ENCODE data around the gene FUZ. TPM values are rescaled to one million over a fixed set of nuclear protein-coding genes. Genes with fewer than 3 reads are reported as not detected.

FUZ gene, protein sequence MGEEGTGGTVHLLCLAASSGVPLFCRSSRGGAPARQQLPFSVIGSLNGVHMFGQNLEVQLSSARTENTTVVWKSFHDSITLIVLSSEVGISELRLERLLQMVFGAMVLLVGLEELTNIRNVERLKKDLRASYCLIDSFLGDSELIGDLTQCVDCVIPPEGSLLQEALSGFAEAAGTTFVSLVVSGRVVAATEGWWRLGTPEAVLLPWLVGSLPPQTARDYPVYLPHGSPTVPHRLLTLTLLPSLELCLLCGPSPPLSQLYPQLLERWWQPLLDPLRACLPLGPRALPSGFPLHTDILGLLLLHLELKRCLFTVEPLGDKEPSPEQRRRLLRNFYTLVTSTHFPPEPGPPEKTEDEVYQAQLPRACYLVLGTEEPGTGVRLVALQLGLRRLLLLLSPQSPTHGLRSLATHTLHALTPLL
- polyA plus RNA-seq, result 10 to 100 TPM in 2 of 4 donors, 1 to 10 TPM in 2; 4.1 to 21.0 (median 10.0) TPM
- long read RNA-seq, donor 1, transcript FUZ-201 (11 exons, 1,675 nt), result major isoform, 8 of 33 reads
- long read RNA-seq, donor 1, partial matches to known transcripts, result 11 of 33 reads
- long read RNA-seq, donor 1, other reads (novel, unspliced or antisense), result 12 of 33 reads
- long read RNA-seq, donor 2, partial matches to known transcripts, result 0 of 2 reads
- long read RNA-seq, donor 2, other reads (novel, unspliced or antisense), result 0 of 2 reads
- long read RNA-seq, donor 3, partial matches to known transcripts, result 0 of 2 reads
- long read RNA-seq, donor 3, other reads (novel, unspliced or antisense), result 0 of 2 reads
- long read RNA-seq, donor 4, result 0 reads
- long read RNA-seq, donor 5, partial matches to known transcripts, result 0 of 1 reads
- long read RNA-seq, donor 5, other reads (novel, unspliced or antisense), result 0 of 1 reads
- long read RNA-seq, donor 6, partial matches to known transcripts, result 0 of 2 reads
- long read RNA-seq, donor 6, other reads (novel, unspliced or antisense), result 0 of 2 reads
- long read RNA-seq, donor 7, partial matches to known transcripts, result 0 of 8 reads
- long read RNA-seq, donor 7, other reads (novel, unspliced or antisense), result 0 of 8 reads
- long read RNA-seq, donor 8, result 0 reads
- long read RNA-seq, donor 9, result 0 reads
- long read RNA-seq, donor 10, partial matches to known transcripts, result 0 of 1 reads
- long read RNA-seq, donor 10, other reads (novel, unspliced or antisense), result 0 of 1 reads

DNA sequence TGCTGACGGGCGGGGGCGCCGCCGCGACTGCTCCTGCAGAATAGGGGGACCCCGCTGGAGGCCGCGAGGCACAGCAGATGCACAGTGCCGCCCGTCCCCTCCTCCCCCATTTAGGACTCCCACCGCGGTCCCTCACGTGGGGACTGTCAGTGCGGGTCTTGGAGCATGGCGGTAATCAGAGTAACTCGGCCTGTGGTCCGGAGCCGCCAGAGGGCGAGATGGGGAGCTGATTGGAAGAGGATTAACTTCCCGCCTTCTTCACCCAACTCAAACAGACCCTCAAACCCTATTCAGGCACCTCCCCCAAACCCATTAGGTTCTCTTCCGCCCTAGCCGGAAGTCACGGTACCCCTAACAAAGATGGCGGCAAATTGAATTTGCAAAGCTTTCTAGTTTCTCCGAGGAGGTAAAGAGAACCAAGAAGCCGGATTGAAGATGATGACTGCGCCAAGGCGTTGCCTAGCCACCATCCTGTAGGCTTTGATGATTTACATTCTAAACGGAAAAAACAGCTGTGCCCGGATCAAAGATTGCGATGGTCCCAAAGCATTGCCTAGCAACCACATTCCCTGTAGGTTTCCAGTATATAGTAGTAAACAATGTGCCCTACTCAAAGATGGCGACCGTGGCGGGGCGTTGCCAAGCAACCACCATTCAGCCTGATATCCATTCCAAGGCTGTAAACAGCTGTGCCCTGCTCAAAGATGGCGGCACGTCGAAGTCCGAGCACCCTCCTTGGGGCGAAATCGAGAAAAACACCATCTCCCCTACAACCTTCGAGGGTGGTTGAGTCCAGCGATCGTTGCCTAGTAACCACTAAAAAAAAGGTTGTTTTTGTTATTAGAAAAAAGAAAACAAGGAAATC lies at the start of gene FUZ:
Gene FUZ (minus strand): TSS at position 296 of the 865 bp plus-strand sequence. CDS start 186 bp downstream, at position 110.
- Histone ChIP-seq H3K27me3 (ENCODE audit: control insufficient read depth in 3 of 3, insufficient read depth in 3 of 3, low read length in 3 of 3) (no peaks in the 10 kb centered on the region), H3K36me3 (ENCODE audit: control insufficient read depth in 3 of 3, insufficient read depth in 2 of 3, low read depth in 1 of 3, low read length in 3 of 3) (peaks cover 0 to 3% (median 0%) of the 10 kb centered on the region in 3 donors), H3K9me3 (ENCODE audit: control insufficient read depth in 2 of 2, insufficient read depth in 1 of 2, low read depth in 1 of 2, low read length in 1 of 2) (no peaks in the 10 kb centered on the region), H3K4me1 (ENCODE audit: control insufficient read depth in 3 of 3, insufficient read depth in 2 of 3, low read depth in 1 of 3, low read length in 2 of 3) (peaks cover 0 to 13% (median 4%) of the 10 kb centered on the region in 3 donors), H3K4me3 (ENCODE audit: low read depth in 1 of 3, low read length in 3 of 3) (peak within 1 kb of the TSS; percentile 26 to 56 (median 56)), H3K27ac (ENCODE audit: low read depth in 1 of 3, low read length in 2 of 3) (peak within 1 kb of the TSS; percentile 4 to 82 (median 65))
- 1 to 2% (median 1%) methylated on average over 44 to 45 of the region's 45 CpGs for WGBS, 3 donors
- no peak for FAIRE-seq
- peak; percentile 96 to 97 for DNase-seq

DNA sequence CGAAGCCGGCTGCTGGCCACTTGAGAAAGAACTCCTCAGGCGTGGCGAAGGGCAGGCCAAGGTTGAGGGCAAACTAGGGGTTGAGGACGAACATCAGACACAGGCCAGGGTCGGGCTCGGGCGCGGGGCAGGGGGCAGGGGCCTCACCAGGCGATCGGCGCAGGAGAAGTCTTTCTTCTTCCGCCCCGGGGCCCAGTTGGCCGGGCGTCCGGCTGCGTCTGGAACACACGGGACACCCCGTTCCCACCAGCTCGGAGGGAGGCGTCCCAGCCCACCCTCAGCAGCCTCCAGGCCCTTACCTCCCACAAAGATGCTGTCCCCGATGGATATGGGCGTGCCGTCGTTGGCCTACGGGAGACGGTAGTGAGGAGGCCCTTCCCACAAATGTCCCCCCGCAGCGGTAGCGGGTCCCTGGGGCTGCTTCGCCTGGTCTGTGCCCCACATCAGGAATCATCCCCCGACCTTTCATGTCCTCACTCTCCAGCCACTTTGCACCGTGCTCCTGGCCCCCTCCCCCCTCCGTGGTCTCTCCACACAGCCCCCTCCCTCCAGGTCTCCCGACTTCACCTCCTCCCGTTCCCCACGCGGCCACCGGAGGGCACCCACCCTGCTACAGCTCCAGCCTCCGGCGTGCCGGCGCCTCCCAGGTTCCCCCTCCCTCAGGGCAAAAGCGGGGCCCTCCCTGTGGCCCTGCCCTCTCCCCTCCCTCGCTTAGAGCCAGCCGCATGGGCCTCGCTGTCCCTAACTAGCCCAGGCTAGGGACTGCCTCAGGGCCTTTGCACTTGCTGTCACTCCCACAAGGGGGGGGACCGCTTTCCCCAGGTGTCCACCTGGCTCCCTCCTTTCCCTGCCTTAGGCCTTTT lies 49.5 kb upstream of the FUZ start:
- Histone ChIP-seq H3K36me3 (ENCODE audit: control insufficient read depth in 3 of 3, insufficient read depth in 2 of 3, low read depth in 1 of 3, low read length in 3 of 3) (peaks cover 8 to 73% (median 21%) of the 10 kb centered on the region in 3 donors), H3K27ac (ENCODE audit: low read depth in 1 of 3, low read length in 2 of 3) (no peak overlapping the region), H3K27me3 (ENCODE audit: control insufficient read depth in 3 of 3, insufficient read depth in 3 of 3, low read length in 3 of 3) (no peaks in the 10 kb centered on the region), H3K9me3 (ENCODE audit: control insufficient read depth in 2 of 2, insufficient read depth in 1 of 2, low read depth in 1 of 2, low read length in 1 of 2) (no peaks in the 10 kb centered on the region), H3K4me3 (ENCODE audit: low read depth in 1 of 3, low read length in 3 of 3) (no peak overlapping the region), H3K4me1 (ENCODE audit: control insufficient read depth in 3 of 3, insufficient read depth in 2 of 3, low read depth in 1 of 3, low read length in 2 of 3) (peaks cover 3 to 17% (median 6%) of the 10 kb centered on the region in 3 donors)
- DNase-seq, result no peak
- WGBS, 3 donors, result 81 to 87% (median 84%) methylated on average over 37 to 49 of the region's 49 CpGs
- FAIRE-seq, result no peak

DNA sequence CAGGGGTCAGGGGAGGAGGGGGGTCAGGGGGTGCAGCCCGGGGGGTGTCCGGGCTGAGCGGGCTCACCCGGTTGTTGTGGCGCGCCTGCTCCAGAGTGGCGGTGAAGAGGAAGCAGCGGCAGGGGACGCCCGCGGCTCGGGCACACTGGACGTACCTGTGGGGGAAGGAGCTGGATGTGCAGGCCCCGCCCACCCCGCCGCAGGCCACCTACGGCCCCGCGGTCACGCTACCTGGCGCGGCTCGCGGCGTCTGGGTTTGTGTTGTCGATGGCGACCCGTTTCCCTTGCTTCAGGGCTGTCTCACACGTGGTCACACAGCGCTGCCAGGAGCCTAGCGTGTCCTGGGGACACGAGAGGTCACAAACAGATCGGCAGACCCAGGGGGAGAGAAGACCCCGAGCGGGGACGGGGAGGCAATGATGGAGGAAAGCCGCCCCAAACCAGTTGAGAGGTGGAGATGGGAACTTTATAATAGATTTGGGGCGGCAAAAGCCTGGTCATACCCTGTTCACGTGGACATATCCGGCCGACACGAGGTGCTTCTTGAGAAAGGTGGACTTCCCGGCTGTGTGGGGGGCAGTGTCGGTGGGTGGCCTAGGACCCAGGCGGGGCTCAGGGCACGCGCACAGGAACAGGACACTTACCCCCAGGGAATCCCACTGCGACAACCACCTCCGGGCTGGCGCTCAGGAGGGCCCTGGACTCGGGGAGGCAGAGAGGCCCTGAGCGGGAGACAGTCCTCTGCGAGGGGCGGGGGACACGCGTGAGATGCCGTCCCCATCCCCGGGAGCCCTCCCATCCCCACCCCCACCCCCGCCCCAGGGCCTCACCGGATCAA lies 48.7 kb upstream of the FUZ start:
- H3K27me3 ChIP-seq (ENCODE audit: control insufficient read depth in 3 of 3, insufficient read depth in 3 of 3, low read length in 3 of 3), result no peaks in the 10 kb centered on the region
- no peaks in the 10 kb centered on the region for H3K9me3 ChIP-seq (ENCODE audit: control insufficient read depth in 2 of 2, insufficient read depth in 1 of 2, low read depth in 1 of 2, low read length in 1 of 2)
- H3K27ac ChIP-seq (ENCODE audit: low read depth in 1 of 3, low read length in 2 of 3), result no peak overlapping the region
- H3K36me3 ChIP-seq (ENCODE audit: control insufficient read depth in 3 of 3, insufficient read depth in 2 of 3, low read depth in 1 of 3, low read length in 3 of 3), result peaks cover 8 to 82% (median 21%) of the 10 kb centered on the region in 3 donors
- peaks cover 3 to 17% (median 6%) of the 10 kb centered on the region in 3 donors for H3K4me1 ChIP-seq (ENCODE audit: control insufficient read depth in 3 of 3, insufficient read depth in 2 of 3, low read depth in 1 of 3, low read length in 2 of 3)
- 85 to 90% (median 89%) methylated on average over 57 to 60 of the region's 60 CpGs for WGBS, 3 donors
- DNase-seq (no peak), FAIRE-seq (no peak)
- no peak overlapping the region for H3K4me3 ChIP-seq (ENCODE audit: low read depth in 1 of 3, low read length in 3 of 3)

DNA sequence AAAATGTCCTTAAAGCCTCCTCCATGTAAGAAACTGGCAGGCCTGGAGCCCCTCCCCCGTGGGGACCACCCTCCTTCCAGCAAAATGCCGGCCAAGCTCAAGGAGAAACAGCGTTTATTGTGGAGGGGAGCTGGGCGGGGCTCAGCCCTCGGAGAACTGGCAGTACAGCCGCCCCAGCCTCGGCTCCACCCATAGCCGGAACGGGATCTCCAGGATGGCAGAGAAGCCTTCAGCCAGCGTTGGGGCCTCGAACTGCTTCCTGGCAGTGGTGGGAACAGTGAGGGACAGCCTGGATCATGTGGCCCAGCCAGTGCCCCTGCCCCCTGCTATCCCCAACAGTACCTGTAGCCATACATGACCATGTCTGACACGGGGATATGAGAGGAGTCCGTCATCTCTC lies 48.0 kb upstream of the FUZ start:
- peak; percentile 36 to 50 for DNase-seq
- no peak overlapping the region for H3K27ac ChIP-seq (ENCODE audit: low read depth in 1 of 3, low read length in 2 of 3)
- 36 to 53% (median 47%) methylated on average over 13 of the region's 13 CpGs for WGBS, 3 donors
- peaks cover 8 to 89% (median 21%) of the 10 kb centered on the region in 3 donors for H3K36me3 ChIP-seq (ENCODE audit: control insufficient read depth in 3 of 3, insufficient read depth in 2 of 3, low read depth in 1 of 3, low read length in 3 of 3)
- no peaks in the 10 kb centered on the region for H3K9me3 ChIP-seq (ENCODE audit: control insufficient read depth in 2 of 2, insufficient read depth in 1 of 2, low read depth in 1 of 2, low read length in 1 of 2)
- no peaks in the 10 kb centered on the region for H3K27me3 ChIP-seq (ENCODE audit: control insufficient read depth in 3 of 3, insufficient read depth in 3 of 3, low read length in 3 of 3)
- H3K4me1 ChIP-seq (ENCODE audit: control insufficient read depth in 3 of 3, insufficient read depth in 2 of 3, low read depth in 1 of 3, low read length in 2 of 3), result peaks cover under 1 to 10% (median 6%) of the 10 kb centered on the region in 3 donors
- no peak for FAIRE-seq
- no peak overlapping the region for H3K4me3 ChIP-seq (ENCODE audit: low read depth in 1 of 3, low read length in 3 of 3)

DNA sequence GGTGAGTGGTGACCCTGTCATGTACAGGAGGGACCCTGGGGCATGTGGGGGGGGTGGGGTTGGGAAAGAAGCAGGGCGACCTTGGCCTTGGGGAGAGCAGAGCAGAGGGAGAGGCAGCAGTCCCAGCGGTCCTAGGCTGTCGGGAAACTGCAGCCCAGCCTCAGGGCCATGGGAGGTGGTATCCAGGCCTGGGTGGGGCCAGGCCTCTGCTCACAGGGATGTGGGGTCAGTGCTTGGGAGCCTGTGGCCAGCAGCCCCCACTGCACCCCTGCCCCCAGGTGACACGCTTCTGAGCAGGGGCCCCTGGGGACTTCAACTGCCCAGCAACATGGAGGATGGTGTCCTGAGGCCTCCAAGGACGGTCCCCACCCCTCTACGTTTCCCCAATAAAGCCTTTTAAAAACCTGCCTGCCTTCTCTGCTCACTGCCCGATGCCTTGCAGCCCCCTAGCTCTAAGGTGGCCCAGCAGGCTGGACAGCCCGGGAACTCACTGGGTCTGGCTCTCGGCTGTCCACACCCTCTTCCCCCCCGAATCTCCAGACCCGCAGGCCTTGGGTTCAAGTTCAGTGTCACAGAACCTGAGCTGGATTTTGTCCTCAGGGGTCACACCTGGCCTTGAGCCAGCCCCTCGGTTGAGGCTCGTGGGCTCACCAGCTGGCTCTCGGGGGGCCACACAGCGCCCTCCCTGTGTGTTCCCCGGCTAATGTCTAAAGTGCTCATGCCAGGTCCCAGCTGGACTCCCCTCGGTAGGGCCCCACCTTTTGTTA lies 47.4 kb upstream of the FUZ start:
- no peak for FAIRE-seq
- Histone ChIP-seq H3K9me3 (ENCODE audit: control insufficient read depth in 2 of 2, insufficient read depth in 1 of 2, low read depth in 1 of 2, low read length in 1 of 2) (no peaks in the 10 kb centered on the region), H3K4me3 (ENCODE audit: low read depth in 1 of 3, low read length in 3 of 3) (no peak overlapping the region), H3K27me3 (ENCODE audit: control insufficient read depth in 3 of 3, insufficient read depth in 3 of 3, low read length in 3 of 3) (no peaks in the 10 kb centered on the region), H3K4me1 (ENCODE audit: control insufficient read depth in 3 of 3, insufficient read depth in 2 of 3, low read depth in 1 of 3, low read length in 2 of 3) (peaks cover 0 to 4% (median 3%) of the 10 kb centered on the region in 3 donors), H3K27ac (ENCODE audit: low read depth in 1 of 3, low read length in 2 of 3) (no peak overlapping the region), H3K36me3 (ENCODE audit: control insufficient read depth in 3 of 3, insufficient read depth in 2 of 3, low read depth in 1 of 3, low read length in 3 of 3) (peaks cover 8 to 94% (median 21%) of the 10 kb centered on the region in 3 donors)
- no peak for DNase-seq
- WGBS, 3 donors, result 71 to 80% (median 74%) methylated on average over 16 to 17 of the region's 17 CpGs

DNA sequence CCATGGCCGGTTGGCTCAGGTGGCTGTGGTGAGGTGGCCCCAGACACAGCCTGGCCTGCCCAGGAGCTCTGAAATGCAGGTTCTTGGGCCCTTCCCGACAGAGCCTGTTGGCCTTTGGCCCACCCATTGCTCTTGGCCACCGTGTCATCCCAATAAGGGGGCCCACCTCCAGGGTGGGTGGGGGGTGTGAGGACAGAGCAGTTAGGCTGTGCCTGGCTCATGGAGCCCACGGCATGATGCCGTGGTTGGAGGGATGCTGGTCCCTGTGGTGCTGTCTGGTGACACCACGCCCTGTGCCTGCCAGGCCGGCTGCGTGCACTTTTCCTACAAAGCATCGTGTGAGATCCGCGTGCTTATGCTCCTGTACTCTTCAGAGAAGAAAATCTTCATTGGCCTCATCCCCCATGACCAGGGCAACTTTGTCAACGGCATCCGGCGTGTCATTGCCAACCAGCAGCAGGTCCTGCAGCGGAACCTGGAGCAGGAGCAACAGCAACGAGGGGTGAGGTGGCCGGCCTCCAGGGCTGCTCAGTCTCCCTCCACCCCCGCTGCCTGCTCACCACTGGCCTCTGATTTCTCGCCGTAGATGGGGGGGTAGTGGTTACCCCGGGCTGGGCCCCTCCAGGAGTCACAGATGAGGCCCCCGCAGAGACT lies 46.7 kb upstream of the FUZ start:
- no peaks in the 10 kb centered on the region for H3K9me3 ChIP-seq (ENCODE audit: control insufficient read depth in 2 of 2, insufficient read depth in 1 of 2, low read depth in 1 of 2, low read length in 1 of 2)
- no peaks in the 10 kb centered on the region for H3K27me3 ChIP-seq (ENCODE audit: control insufficient read depth in 3 of 3, insufficient read depth in 3 of 3, low read length in 3 of 3)
- no peaks in the 10 kb centered on the region for H3K4me1 ChIP-seq (ENCODE audit: control insufficient read depth in 3 of 3, insufficient read depth in 2 of 3, low read depth in 1 of 3, low read length in 2 of 3)
- DNase-seq, result no peak
- FAIRE-seq, result no peak
- 84 to 88% (median 87%) methylated on average over 22 of the region's 22 CpGs for WGBS, 3 donors
- H3K27ac ChIP-seq (ENCODE audit: low read depth in 1 of 3, low read length in 2 of 3), result no peak overlapping the region
- no peak overlapping the region for H3K4me3 ChIP-seq (ENCODE audit: low read depth in 1 of 3, low read length in 3 of 3)
- H3K36me3 ChIP-seq (ENCODE audit: control insufficient read depth in 3 of 3, insufficient read depth in 2 of 3, low read depth in 1 of 3, low read length in 3 of 3), result peaks cover 8 to 97% (median 25%) of the 10 kb centered on the region in 3 donors

Measured in small intestine (tissue), 16 donors.